Measurements from ENCODE around the gene MEAK7. TPM values are rescaled to one million over a fixed set of nuclear protein-coding genes. Genes with fewer than 3 reads are reported as not detected.

MEAK7 gene
- total and polyA plus RNA-seq, 2 of the 4 experiments (the other 2 are of a cell fraction) = 27.4 to 39.0 TPM

- no TSS peak for BruUV-seq (replicated peaks)
These were observed 30.4 kb upstream of the MEAK7 start for GRCh38 chr16:84534815-84535214.

More at GRCh38 chr16:84534815-84535214, 30.4 kb upstream of the MEAK7 start:
- Histone ChIP-seq H3K4me3 (ENCODE audit: insufficient read depth, low read depth, low read length) (no peak overlapping the region), H4K91ac (ENCODE audit: insufficient read depth, low read depth, low read length) (peak overlapping the region; percentile 29; the same call in 1 of the 2 replicates), H3K9ac (ENCODE audit: low read depth, low read length) (no peak overlapping the region), H2AK9ac (replicated peaks; ENCODE audit: low read depth, low read length, poor library complexity) (no peak overlapping the region), H3K23ac (ENCODE audit: low read depth, low read length) (no peak overlapping the region), H2BK5ac (ENCODE audit: low read depth, low read length, poor library complexity, severe bottlenecking) (no peak overlapping the region), H3K79me1 (ENCODE audit: low read depth in 1 of 2, low read length in 2 of 2) (no peaks in the 10 kb centered on the region; a peak in 1 of 4 replicates), H2AFZ (replicated peaks; ENCODE audit: low read length, poor library complexity) (no peak overlapping the region), H3K27ac (ENCODE audit: insufficient read depth, low read length) (no peak overlapping the region), H3K9me1 (ENCODE audit: insufficient read depth, low read length) (peaks cover 22% of the 10 kb centered on the region), H4K5ac (ENCODE audit: low read depth, low read length) (no peak overlapping the region), H3K56ac (ENCODE audit: extremely low read depth, insufficient read depth, low read length) (no peak overlapping the region), H2BK20ac (ENCODE audit: low read depth, low read length) (0 out of 2 replicates have a peak overlapping the region, but pooled peaks have one; percentile 80), H4K8ac (ENCODE audit: low read depth in 2 of 2, low read length in 2 of 2) (peak overlapping the region in 1 of 2 experiments; percentile 33; a peak in 1 of 4 replicates), H2BK120ac (ENCODE audit: low read depth, low read length) (peak overlapping the region; percentile 2; the same call in 1 of the 2 replicates), H3K14ac (replicated peaks; ENCODE audit: low read depth, low read length) (no peak overlapping the region), H3K4me1 (ENCODE audit: control insufficient read depth, insufficient read depth, low read length) (peaks cover 17% of the 10 kb centered on the region), H3K4ac (ENCODE audit: low read depth, low read length) (peak overlapping the region; percentile 3), H3K27me3 (ENCODE audit: control insufficient read depth, insufficient read depth, low read length) (no peaks in the 10 kb centered on the region), H3K9me3 (ENCODE audit: control insufficient read depth, insufficient read depth, low read length) (peaks cover 2% of the 10 kb centered on the region), H3K4me2 (ENCODE audit: low read depth, low read length) (no peak overlapping the region), H3K18ac (ENCODE audit: low read depth, low read length) (no peak overlapping the region), H2BK15ac (ENCODE audit: low read depth, low read length) (peak overlapping the region; percentile 67; the same call in 1 of the 3 replicates), H3K36me3 (ENCODE audit: control insufficient read depth, insufficient read depth, low read length) (no peaks in the 10 kb centered on the region), H2AK5ac (ENCODE audit: low read depth, low read length) (peak overlapping the region; percentile 94), H4K20me1 (ENCODE audit: insufficient read depth, low read length) (no peaks in the 10 kb centered on the region)
- TF ChIP-seq CEBPB (IDR thresholded peaks at IDR 0.05; ENCODE audit: low read depth, low read length) (no peak), MAZ (IDR thresholded peaks at IDR 0.05; ENCODE audit: borderline replicate concordance, low read depth, low read length) (no peak), FOS (IDR thresholded peaks at IDR 0.05; ENCODE audit: low read depth, low read length) (no peak), CHD1 (IDR thresholded peaks at IDR 0.05; ENCODE audit: low read depth, low read length) (no peak), POLR2A (IDR thresholded peaks at IDR 0.05; ENCODE audit: low read depth, low read length) (no peak), RFX5 (IDR thresholded peaks at IDR 0.05; ENCODE audit: low read depth, low read length) (no peak), MAFK (IDR thresholded peaks at IDR 0.05; ENCODE audit: low read depth, low read length) (no peak), SMC3 (IDR thresholded peaks at IDR 0.05; ENCODE audit: low read depth, low read length) (no peak), BHLHE40 (IDR thresholded peaks at IDR 0.05; ENCODE audit: low read depth, low read length) (no peak), MXI1 (IDR thresholded peaks at IDR 0.05; ENCODE audit: borderline replicate concordance, low read depth, low read length) (no peak), RAD21 (IDR thresholded peaks at IDR 0.05; ENCODE audit: low read length) (no peak), CTCF (conservative IDR thresholded peaks at IDR 0.05; ENCODE audit: low read depth, low read length) (no peak), RCOR1 (IDR thresholded peaks at IDR 0.05; ENCODE audit: insufficient replicate concordance, low read length) (no peak), NFE2L2 (IDR thresholded peaks at IDR 0.05; ENCODE audit: low read depth, low read length) (no peak)
- TF ChIP-seq, protein P1, sequence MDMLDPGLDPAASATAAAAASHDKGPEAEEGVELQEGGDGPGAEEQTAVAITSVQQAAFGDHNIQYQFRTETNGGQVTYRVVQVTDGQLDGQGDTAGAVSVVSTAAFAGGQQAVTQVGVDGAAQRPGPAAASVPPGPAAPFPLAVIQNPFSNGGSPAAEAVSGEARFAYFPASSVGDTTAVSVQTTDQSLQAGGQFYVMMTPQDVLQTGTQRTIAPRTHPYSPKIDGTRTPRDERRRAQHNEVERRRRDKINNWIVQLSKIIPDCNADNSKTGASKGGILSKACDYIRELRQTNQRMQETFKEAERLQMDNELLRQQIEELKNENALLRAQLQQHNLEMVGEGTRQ (IDR thresholded peaks at IDR 0.05; ENCODE audit: low read depth, low read length) = no peak
- TF ChIP-seq, protein P2, sequence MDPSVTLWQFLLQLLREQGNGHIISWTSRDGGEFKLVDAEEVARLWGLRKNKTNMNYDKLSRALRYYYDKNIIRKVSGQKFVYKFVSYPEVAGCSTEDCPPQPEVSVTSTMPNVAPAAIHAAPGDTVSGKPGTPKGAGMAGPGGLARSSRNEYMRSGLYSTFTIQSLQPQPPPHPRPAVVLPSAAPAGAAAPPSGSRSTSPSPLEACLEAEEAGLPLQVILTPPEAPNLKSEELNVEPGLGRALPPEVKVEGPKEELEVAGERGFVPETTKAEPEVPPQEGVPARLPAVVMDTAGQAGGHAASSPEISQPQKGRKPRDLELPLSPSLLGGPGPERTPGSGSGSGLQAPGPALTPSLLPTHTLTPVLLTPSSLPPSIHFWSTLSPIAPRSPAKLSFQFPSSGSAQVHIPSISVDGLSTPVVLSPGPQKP (IDR thresholded peaks at IDR 0.05; ENCODE audit: borderline replicate concordance, low read depth, low read length) = no peak
- POLR2A ChIA-PET (ENCODE audit: unreplicated experiment) = no interaction called here
- dilution Hi-C loops (cut with HindIII; ENCODE audit: low sequenced_read_pairs, unreplicated experiment) = no loop called here
- intact Hi-C loops (cut with micrococcal nuclease) = loop anchor here (5.0 kb wide), 1 partner anchor 62 kb away; no protein-coding TSS in a partner anchor
- ATAC-seq (ENCODE audit: low read depth) (no peak), DNase-seq (no peak)
- 91 to 100% methylated on average over 1 to 3 of the region's 5 CpGs for WGBS, 2 experiments (ENCODE audit: extremely low coverage in 2 of 2, insufficient read length in 1 of 2)
- CTCF ChIA-PET = no interaction called here
- in situ Hi-C loops (cut with MboI; ENCODE audit: low sequenced_read_pairs) = no loop called here
